PC-3 (cell line): ENCODE measurements around the gene LMNA. TPM values are rescaled to one million over a fixed set of nuclear protein-coding genes. Genes with fewer than 3 reads are reported as not detected.

ENCODE experiments used
- ATAC-seq: fragments of 200-7000 bp; cut with Tn5 transposase; 2 replicates; pipeline ENCODE4 v1.9.1; 2020; ENCODE audit warnings: mild to moderate bottlenecking, moderate library complexity
- Bru-seq: library from RNA; stranded (reverse); fragments of 400-500 nt; gene quantifications from one replicate; lab custom pipeline; 2021; lab: Mats Ljungman, UMichigan
- BruChase-seq, 2 experiments: library from RNA; stranded (reverse); fragments of 400-500 nt; gene quantifications; one replicate each; lab custom pipeline; 2021; lab: Mats Ljungman, UMichigan
- BruUV-seq: library from RNA; stranded (reverse); fragments of 400-500 nt; replicated peaks from 2 replicates; lab custom pipeline; 2021; lab: Mats Ljungman, UMichigan
- CTCF ChIA-PET: fragments of 300-600 bp; sonication (Branson Sonifier 250); formaldehyde crosslinking; loops from one replicate; lab custom pipeline; 2022; ENCODE audit warnings: antibody characterized with exemption; lab: Charles Lee
- POLR2A ChIA-PET: fragments of 300-600 bp; sonication (Branson Sonifier 250); formaldehyde crosslinking; loops from one replicate; lab custom pipeline; 2022; ENCODE audit warnings: antibody characterized with exemption; ENCODE audit not compliant: unreplicated experiment; lab: Charles Lee
- DNase-seq: peaks from one replicate; pipeline ENCODE4 v3.0.0-alpha.2; 2015
- H2AFZ ChIP-seq: fragments of 300-600 bp; sonication (generic); 2 replicates; pipeline ENCODE4 v1.6.0; 2016; ENCODE audit warnings: antibody characterized with exemption, low read length
- H3F3A ChIP-seq: fragments of 300-600 bp; sonication (generic); one replicate; pipeline ENCODE4 v1.6.0; 2017; ENCODE audit warnings: antibody characterized with exemption, low read length, control low read depth, mild to moderate bottlenecking; ENCODE audit not compliant: unreplicated experiment
- H3K27ac ChIP-seq: fragments of 300-600 bp; sonication (generic); 2 replicates; pipeline ENCODE4 v1.5.1; 2016; ENCODE audit warnings: mild to moderate bottlenecking, low read length
- H3K27me3 ChIP-seq: fragments of 300-600 bp; sonication (generic); 2 replicates; pipeline ENCODE4 v1.6.1; 2016; ENCODE audit warnings: low read length, mixed read lengths
- H3K36me3 ChIP-seq: fragments of 300-600 bp; sonication (generic); 2 replicates; pipeline ENCODE4 v1.6.1; 2016; ENCODE audit warnings: low read depth, mixed run types, low read length, mixed read lengths
- H3K4me1 ChIP-seq: fragments of 300-600 bp; sonication (generic); 2 replicates; pipeline ENCODE4 v1.5.1; 2016; ENCODE audit warnings: low read length; ENCODE audit not compliant: insufficient read depth
- H3K4me2 ChIP-seq: fragments of 300-600 bp; sonication (generic); 2 replicates; pipeline ENCODE4 v1.6.0; 2016; ENCODE audit warnings: low read length
- H3K4me3 ChIP-seq: fragments of 300-600 bp; sonication (generic); 2 replicates; pipeline ENCODE4 v1.5.1; 2016; ENCODE audit warnings: mild to moderate bottlenecking, low read length, mixed read lengths
- H3K79me2 ChIP-seq: fragments of 300-600 bp; sonication (generic); 2 replicates; pipeline ENCODE4 v1.6.1; 2017; ENCODE audit warnings: low read length, mixed read lengths
- H3K9ac ChIP-seq: fragments of 300-600 bp; sonication (generic); 2 replicates; pipeline ENCODE4 v1.6.0; 2016; ENCODE audit warnings: mild to moderate bottlenecking, low read length
- H3K9me2 ChIP-seq: fragments of 300-600 bp; sonication (generic); replicated peaks from 2 replicates; pipeline ENCODE4 v1.6.1; 2016; ENCODE audit warnings: mixed run types, low read length, mixed read lengths
- H3K9me3 ChIP-seq: fragments of 300-600 bp; sonication (generic); 2 replicates; pipeline ENCODE4 v1.6.1; 2016; ENCODE audit warnings: low read length, mixed read lengths
- H4K20me1 ChIP-seq: fragments of 300-600 bp; sonication (generic); 2 replicates; pipeline ENCODE4 v1.6.1; 2016; ENCODE audit warnings: low read length, mixed read lengths
- EZH2 ChIP-seq: fragments of 300-600 bp; sonication (generic); IDR thresholded peaks from one replicate; pipeline ENCODE4 v1.6.1; 2017; ENCODE audit warnings: antibody characterized with exemption, mild to moderate bottlenecking, low read length; ENCODE audit not compliant: unreplicated experiment
- EZH2phosphoT487 ChIP-seq: fragments of 300-600 bp; sonication (generic); IDR thresholded peaks from 2 replicates; pipeline ENCODE4 v1.6.1; 2018; ENCODE audit warnings: mild to moderate bottlenecking, antibody characterized with exemption, low read length, borderline replicate concordance
- intact Hi-C: fragments of 100-400 bp; cut with micrococcal nuclease; formaldehyde crosslinking; loops from 2 replicates; pipeline ENCODE4 v1.9.0; 2023
- long read RNA-seq: library from polyadenylated mRNA; unstranded; transcript quantifications from one replicate; pipeline ENCODE4 v2.0.0, GENCODE V29; 2021; ENCODE audit not compliant: unreplicated experiment
- total RNA-seq: library from RNA; depleted of rRNA; stranded (reverse); fragments of >200 nt; gene quantifications from 2 replicates; pipeline ENCODE4 v1.2.3, GENCODE V29; 2014; rRNA removed
- TF ChIP-seq, protein P1 (sequence below): fragments of 300-600 bp; sonication (generic); conservative IDR thresholded peaks from 2 replicates; pipeline ENCODE4 v1.5.1; 2017; ENCODE audit warnings: antibody characterized with exemption, low read depth, mild to moderate bottlenecking, low read length

LMNA gene
- total RNA-seq (864 and 1,095 TPM in 2 replicates), Bru-seq, nascent RNA (percentile 86 among the genes with signal in this experiment), BruChase-seq, experiment 1, labeled RNA remaining after a 6-hour chase (percentile 92 among the genes with signal in this experiment), BruChase-seq, experiment 2, labeled RNA remaining after a 2-hour chase (percentile 88 among the genes with signal in this experiment)
- long read RNA-seq, transcript LMNA-201 (11 exons, 3,137 nt) = minor isoform, 11 of 1,275 reads
- long read RNA-seq, transcript LMNA-206 (12 exons, 3,190 nt) = major isoform, 469 of 1,275 reads
- long read RNA-seq, partial matches to known transcripts = 592 of 1,275 reads
- long read RNA-seq, other reads (novel, unspliced or antisense) = 200 of 1,275 reads

GRCh38 chr1:156114101-156114918, at the start of gene LMNA:
Gene LMNA, plus strand, starts transcription at chr1:156114711. Its CDS starts 208 bp downstream, at chr1:156114919.
- ChIA-PET POLR2A (interaction anchor here (0.6 to 1.8 kb wide), 6 partner anchors 8 to 50 kb away, joined by 3 to 10 read pairs (median 6); no protein-coding TSS in a partner anchor), CTCF (interaction anchor here (1.0 to 1.3 kb wide), 2 partner anchors 9 to 17 kb away, joined by 3 read pairs; no protein-coding TSS in a partner anchor)
- peak within 1 kb of the TSS; percentile 94 for H3K9ac ChIP-seq
- peak; percentile 98 for DNase-seq
- no peaks in the 10 kb centered on the region for H3K9me3 ChIP-seq
- H3K4me2 ChIP-seq = peak within 1 kb of the TSS; percentile 93
- no TSS peak for BruUV-seq
- peak within 1 kb of the TSS; percentile 91 for H3K27ac ChIP-seq
- H3K4me3 ChIP-seq = peak within 1 kb of the TSS; percentile 86
- peak; percentile 67 for ATAC-seq
- H3K27me3 ChIP-seq = no peaks in the 10 kb centered on the region
- intact Hi-C loops = loop anchor here (1.0 kb wide), 3 partner anchors 9 to 18 kb away; no protein-coding TSS in a partner anchor
- no peaks in the 10 kb centered on the region for H3K9me2 ChIP-seq
- no peaks in the 10 kb centered on the region for H3F3A ChIP-seq
- peaks cover 48% of the 10 kb centered on the region for H3K79me2 ChIP-seq
- H2AFZ ChIP-seq = peak within 1 kb of the TSS; percentile 55; the same call in 1 of the 2 replicates
- TF ChIP-seq, protein P1, sequence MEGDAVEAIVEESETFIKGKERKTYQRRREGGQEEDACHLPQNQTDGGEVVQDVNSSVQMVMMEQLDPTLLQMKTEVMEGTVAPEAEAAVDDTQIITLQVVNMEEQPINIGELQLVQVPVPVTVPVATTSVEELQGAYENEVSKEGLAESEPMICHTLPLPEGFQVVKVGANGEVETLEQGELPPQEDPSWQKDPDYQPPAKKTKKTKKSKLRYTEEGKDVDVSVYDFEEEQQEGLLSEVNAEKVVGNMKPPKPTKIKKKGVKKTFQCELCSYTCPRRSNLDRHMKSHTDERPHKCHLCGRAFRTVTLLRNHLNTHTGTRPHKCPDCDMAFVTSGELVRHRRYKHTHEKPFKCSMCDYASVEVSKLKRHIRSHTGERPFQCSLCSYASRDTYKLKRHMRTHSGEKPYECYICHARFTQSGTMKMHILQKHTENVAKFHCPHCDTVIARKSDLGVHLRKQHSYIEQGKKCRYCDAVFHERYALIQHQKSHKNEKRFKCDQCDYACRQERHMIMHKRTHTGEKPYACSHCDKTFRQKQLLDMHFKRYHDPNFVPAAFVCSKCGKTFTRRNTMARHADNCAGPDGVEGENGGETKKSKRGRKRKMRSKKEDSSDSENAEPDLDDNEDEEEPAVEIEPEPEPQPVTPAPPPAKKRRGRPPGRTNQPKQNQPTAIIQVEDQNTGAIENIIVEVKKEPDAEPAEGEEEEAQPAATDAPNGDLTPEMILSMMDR = no peak
- TF ChIP-seq EZH2phosphoT487 (peak; percentile 66; the same call in 1 of the 2 replicates), EZH2 (no peak)
- peaks cover 11% of the 10 kb centered on the region for H3K36me3 ChIP-seq
- H4K20me1 ChIP-seq = peaks cover 41% of the 10 kb centered on the region
- peaks cover 38% of the 10 kb centered on the region for H3K4me1 ChIP-seq

GRCh38 chr1:156065212-156065611, 49.3 kb upstream of the LMNA start:
- no peaks in the 10 kb centered on the region for H3F3A ChIP-seq
- no peak overlapping the region for H3K9ac ChIP-seq
- peaks cover 5% of the 10 kb centered on the region for H3K79me2 ChIP-seq
- BruUV-seq = no TSS peak
- no peak for TF ChIP-seq EZH2
- TF ChIP-seq EZH2phosphoT487 = no peak
- TF ChIP-seq, protein P1 = no peak
- H3K27me3 ChIP-seq = no peaks in the 10 kb centered on the region
- H3K9me3 ChIP-seq = no peaks in the 10 kb centered on the region
- ChIA-PET POLR2A (no interaction called here), CTCF (interaction anchor here (0.5 kb wide), 1 partner anchor 1328 kb away, joined by 5 read pairs; no protein-coding TSS in a partner anchor)
- no peaks in the 10 kb centered on the region for H3K36me3 ChIP-seq
- H3K4me1 ChIP-seq = peaks cover 10% of the 10 kb centered on the region; the same call in 1 of the 2 replicates
- no peaks in the 10 kb centered on the region for H3K9me2 ChIP-seq
- no peak overlapping the region for H3K4me3 ChIP-seq
- H2AFZ ChIP-seq = no peak overlapping the region
- H3K4me2 ChIP-seq = no peak overlapping the region
- no peak for DNase-seq
- no peak for ATAC-seq
- no peak overlapping the region for H3K27ac ChIP-seq
- intact Hi-C loops = loop anchor here (5.0 kb wide), 1 partner anchor 63 kb away; no protein-coding TSS in a partner anchor
- no peaks in the 10 kb centered on the region for H4K20me1 ChIP-seq
